Breast epithelium (tissue), 4 donors: ENCODE results near the gene EXOC8. TPM values are rescaled to one million over a fixed set of nuclear protein-coding genes. Genes with fewer than 3 reads are reported as not detected.

ENCODE experiments used
- DNase-seq, 2 donors: peaks; one replicate each; pipeline ENCODE4 v3.0.0-alpha.2; 2019; ENCODE audit warnings: low spot score in 2 of 2
- H3K27ac ChIP-seq, 2 donors: fragments of 200-600 bp; sonication (generic) in 1 of 2; one replicate each; pipeline ENCODE4 v1.5.1; 2016 to 2019; ENCODE audit warnings: mild to moderate bottlenecking in 1 of 2
- H3K27me3 ChIP-seq, 2 donors: fragments of 200-600 bp; sonication (generic) in 1 of 2; one replicate each; pipeline versions ENCODE4 v1.5.1 to v1.6.0; 2017 to 2019; ENCODE audit warnings: control low read depth in 1 of 2, mild to moderate bottlenecking in 1 of 2
- H3K36me3 ChIP-seq: fragments of 200-600 bp; one replicate; pipeline ENCODE4 v1.5.1; 2019
- H3K4me1 ChIP-seq, 2 donors: fragments of 200-600 bp; sonication (generic); one replicate each; pipeline ENCODE4 v1.5.1; 2016 to 2019; ENCODE audit warnings: control low read depth in 1 of 2
- H3K4me3 ChIP-seq, 3 donors: fragments of 200-600 bp; sonication (generic); 1 replicate in 2 of 3; 2 replicates in 1 of 3; pipeline ENCODE4 v1.5.1; 2016 to 2019; ENCODE audit warnings: mild to moderate bottlenecking in 3 of 3, moderate library complexity in 2 of 3
- H3K9me3 ChIP-seq, 2 donors: fragments of 200-600 bp; sonication (generic) in 1 of 2; one replicate each; pipeline ENCODE4 v1.5.1; 2016 to 2019; ENCODE audit warnings: control low read depth in 1 of 2
- POLR2A ChIP-seq: fragments of 450-650 bp; IDR thresholded peaks from one replicate; pipeline ENCODE4 v1.6.1; 2016; ENCODE audit warnings: antibody characterized with exemption, mild to moderate bottlenecking, moderate library complexity
- POLR2AphosphoS5 ChIP-seq, 3 donors: sonication (generic); formaldehyde crosslinking; IDR thresholded peaks; one replicate each; pipeline ENCODE4 v1.6.1; 2017; ENCODE audit warnings: antibody characterized with exemption in 3 of 3
- intact Hi-C: fragments of 100-400 bp; cut with DNase I; formaldehyde crosslinking; loops from one replicate; pipeline ENCODE4 v1.15.1; 2023; ENCODE audit warnings: low total_unique reads
- total RNA-seq, 3 donors: library from RNA; depleted of rRNA; stranded (reverse); fragments of >200 nt; gene quantifications; one replicate each; pipeline ENCODE4 v1.1.0, GENCODE V29; 2016
- TF ChIP-seq, protein P1 (sequence below), 3 donors: fragments of 450-650 bp; IDR thresholded peaks; one replicate each; pipeline ENCODE4 v1.5.1; 2016 to 2017; ENCODE audit warnings: antibody characterized with exemption in 3 of 3, mild to moderate bottlenecking in 3 of 3, moderate library complexity in 3 of 3

EXOC8 gene
- total RNA-seq, 3 donors from 2014 or later: 13.1 to 17.7 (median 15.0) TPM

- no peak for DNase-seq
- H3K4me3 ChIP-seq: no peak overlapping the region
Measured at GRCh38 chr1:231310391-231310934, 27.2 kb downstream of the EXOC8 start.

GRCh38 chr1:231301990-231302389 is 35.7 kb downstream of the EXOC8 start:
- H3K9me3 ChIP-seq: no peaks in the 10 kb centered on the region
- no peak for DNase-seq
- H3K36me3 ChIP-seq: no peaks in the 10 kb centered on the region
- H3K4me1 ChIP-seq: no peaks in the 10 kb centered on the region
- no peak overlapping the region for H3K4me3 ChIP-seq
- no peak overlapping the region for H3K27ac ChIP-seq
- H3K27me3 ChIP-seq: no peaks in the 10 kb centered on the region
- intact Hi-C loops: no loop called here
- TF ChIP-seq POLR2A (no peak), POLR2AphosphoS5 (IDR thresholded peaks at IDR 0.05) (no peak)
- TF ChIP-seq, protein P1, sequence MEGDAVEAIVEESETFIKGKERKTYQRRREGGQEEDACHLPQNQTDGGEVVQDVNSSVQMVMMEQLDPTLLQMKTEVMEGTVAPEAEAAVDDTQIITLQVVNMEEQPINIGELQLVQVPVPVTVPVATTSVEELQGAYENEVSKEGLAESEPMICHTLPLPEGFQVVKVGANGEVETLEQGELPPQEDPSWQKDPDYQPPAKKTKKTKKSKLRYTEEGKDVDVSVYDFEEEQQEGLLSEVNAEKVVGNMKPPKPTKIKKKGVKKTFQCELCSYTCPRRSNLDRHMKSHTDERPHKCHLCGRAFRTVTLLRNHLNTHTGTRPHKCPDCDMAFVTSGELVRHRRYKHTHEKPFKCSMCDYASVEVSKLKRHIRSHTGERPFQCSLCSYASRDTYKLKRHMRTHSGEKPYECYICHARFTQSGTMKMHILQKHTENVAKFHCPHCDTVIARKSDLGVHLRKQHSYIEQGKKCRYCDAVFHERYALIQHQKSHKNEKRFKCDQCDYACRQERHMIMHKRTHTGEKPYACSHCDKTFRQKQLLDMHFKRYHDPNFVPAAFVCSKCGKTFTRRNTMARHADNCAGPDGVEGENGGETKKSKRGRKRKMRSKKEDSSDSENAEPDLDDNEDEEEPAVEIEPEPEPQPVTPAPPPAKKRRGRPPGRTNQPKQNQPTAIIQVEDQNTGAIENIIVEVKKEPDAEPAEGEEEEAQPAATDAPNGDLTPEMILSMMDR (IDR thresholded peaks at IDR 0.05): no peak

More at GRCh38 chr1:231310391-231310934, 27.2 kb downstream of the EXOC8 start:
- Histone ChIP-seq H3K4me1 (no peaks in the 10 kb centered on the region), H3K9me3 (no peaks in the 10 kb centered on the region), H3K27me3 (no peaks in the 10 kb centered on the region), H3K27ac (no peak overlapping the region), H3K36me3 (no peaks in the 10 kb centered on the region)
- TF ChIP-seq, protein P1 (IDR thresholded peaks at IDR 0.05): no peak
- TF ChIP-seq POLR2A (no peak), POLR2AphosphoS5 (IDR thresholded peaks at IDR 0.05) (no peak)
- intact Hi-C loops: no loop called here

DNA sequence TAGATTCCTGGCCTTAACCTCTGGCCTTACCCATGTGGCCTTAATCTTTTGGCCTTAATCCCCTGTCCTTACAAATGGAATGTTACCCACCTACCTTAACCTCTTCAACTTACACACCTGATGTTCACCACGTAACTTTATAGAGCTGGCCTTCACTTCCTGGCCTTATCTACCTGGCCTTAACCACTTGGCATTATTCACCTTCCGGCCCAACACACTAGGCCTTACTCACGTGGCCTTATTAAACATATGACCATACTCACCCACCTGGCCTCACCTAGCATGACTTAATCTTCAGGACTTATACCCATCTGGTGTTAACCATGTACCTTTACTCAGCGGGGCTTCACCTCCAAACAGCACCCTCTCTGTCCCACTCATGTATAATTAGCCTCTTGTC is 41.7 kb downstream of the EXOC8 start:
- no peaks in the 10 kb centered on the region for H3K4me1 ChIP-seq
- H3K27me3 ChIP-seq: no peaks in the 10 kb centered on the region
- DNase-seq: no peak
- no peaks in the 10 kb centered on the region for H3K9me3 ChIP-seq
- no peak overlapping the region for H3K4me3 ChIP-seq
- H3K36me3 ChIP-seq: no peaks in the 10 kb centered on the region
- intact Hi-C loops: no loop called here
- H3K27ac ChIP-seq: no peak overlapping the region
- TF ChIP-seq POLR2A: no peak
- no peak for TF ChIP-seq POLR2AphosphoS5 (IDR thresholded peaks at IDR 0.05)
- TF ChIP-seq, protein P1 (IDR thresholded peaks at IDR 0.05): no peak

DNA sequence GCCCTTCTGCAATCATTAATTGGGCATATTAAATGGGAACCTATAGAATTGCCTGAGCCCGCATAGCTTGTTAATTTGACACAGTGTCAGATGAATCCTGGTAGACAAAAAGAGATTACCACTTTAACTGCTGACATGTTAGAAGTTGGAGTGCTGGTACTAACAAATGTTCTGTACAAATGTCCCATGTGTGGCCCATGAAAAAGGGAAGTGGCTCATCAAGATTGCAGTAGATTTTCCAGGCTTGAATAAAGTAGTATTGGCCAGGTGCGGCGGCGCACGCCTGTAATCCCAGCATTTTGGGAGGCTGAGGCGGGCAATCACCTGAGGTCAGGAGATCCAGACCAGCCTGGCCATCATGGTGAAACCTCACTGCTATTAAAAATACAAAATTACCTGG is 51.0 kb downstream of the EXOC8 start:
- intact Hi-C loops: no loop called here
- Histone ChIP-seq H3K27me3 (no peaks in the 10 kb centered on the region), H3K4me3 (no peak overlapping the region), H3K9me3 (no peaks in the 10 kb centered on the region), H3K4me1 (no peaks in the 10 kb centered on the region), H3K36me3 (no peaks in the 10 kb centered on the region), H3K27ac (no peak overlapping the region)
- no peak for TF ChIP-seq POLR2AphosphoS5 (IDR thresholded peaks at IDR 0.05)
- TF ChIP-seq, protein P1 (IDR thresholded peaks at IDR 0.05): no peak
- no peak for TF ChIP-seq POLR2A
- no peak for DNase-seq

DNA sequence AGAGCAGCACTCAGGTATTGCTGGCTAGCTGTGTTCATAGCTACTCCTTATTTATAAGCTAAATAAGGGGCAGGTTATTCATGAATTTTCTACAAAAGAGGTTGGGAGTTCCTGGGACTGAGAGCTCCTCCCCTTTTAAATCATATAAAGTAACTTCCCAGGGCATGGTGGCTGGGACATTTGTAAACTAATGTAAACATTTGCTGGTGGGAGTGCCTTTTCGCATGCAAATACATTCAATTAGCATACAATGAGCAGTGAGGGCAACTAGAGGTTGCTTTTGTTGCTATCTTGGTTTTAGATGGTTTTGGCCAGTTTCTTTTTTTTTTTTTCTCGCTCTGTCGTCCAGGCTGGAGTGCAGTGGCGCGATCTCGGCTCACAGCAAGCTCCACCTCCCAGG is 53.2 kb downstream of the EXOC8 start:
- no peak overlapping the region for H3K27ac ChIP-seq
- intact Hi-C loops: no loop called here
- no peaks in the 10 kb centered on the region for H3K9me3 ChIP-seq
- H3K36me3 ChIP-seq: no peaks in the 10 kb centered on the region
- H3K4me3 ChIP-seq: no peak overlapping the region
- H3K27me3 ChIP-seq: no peaks in the 10 kb centered on the region
- TF ChIP-seq, protein P1 (IDR thresholded peaks at IDR 0.05): no peak
- TF ChIP-seq POLR2AphosphoS5 (IDR thresholded peaks at IDR 0.05): no peak
- no peak for TF ChIP-seq POLR2A
- no peak for DNase-seq
- H3K4me1 ChIP-seq: no peaks in the 10 kb centered on the region

Other genes starting within 250 kb of the EXOC8 start
- gene TRIM67, start 175.8 kb downstream of the EXOC8 start, total RNA-seq: not detected
- gene GNPAT, start 96.6 kb downstream of the EXOC8 start, total RNA-seq: 10 to 100 TPM; 31.1 to 40.8 (median 35.8) TPM
- gene SPRTN, start 441 bp upstream of the EXOC8 start, total RNA-seq: 10 to 100 TPM; 13.8 to 23.6 (median 15.2) TPM
- 10 to 100 TPM; 33.8 to 45.6 (median 38.1) TPM for gene EGLN1, start 84.4 kb upstream of the EXOC8 start, total RNA-seq
- 10 to 100 TPM; 26.9 to 35.6 (median 28.2) TPM for gene TSNAX, start 190.8 kb upstream of the EXOC8 start, total RNA-seq